Right ventricle myocardium inferior (tissue), 1 donor: ENCODE measurements around the gene COL27A1. TPM values are rescaled to one million over a fixed set of nuclear protein-coding genes. Genes with fewer than 3 reads are reported as not detected.
"Not testable (repeated sequence)": the region's sequence is repeated elsewhere in the genome, so short reads cannot be mapped to it uniquely, and the experiment has no call there.

Experiments used
- ATAC-seq: fragments of 200-7000 bp; cut with Tn5 transposase; one replicate; pipeline ENCODE4 v1.9.1; 2020; ENCODE audit warnings: mild to moderate bottlenecking, moderate library complexity
- DNase-seq: peaks from one replicate; pipeline ENCODE4 v3.0.0; 2021; ENCODE audit errors: missing footprints
- intact Hi-C: fragments of 100-400 bp; cut with DNase I; formaldehyde crosslinking; loops from one replicate; pipeline ENCODE4 v1.11.0; 2022
- total RNA-seq: library from RNA; stranded (reverse); fragmentation: NEBNext Ultra II Directional; extraction: Animal tissue kit (Norgen Biotek cat#: 25700); gene quantifications from one replicate; pipeline ENCODE4 v1.2.1, GENCODE V29; 2021
- donor health status: DM: no; HTN: yes; CAD: no; lungs with severe emphysema.

Gene COL27A1
- total RNA-seq, 1 donor from 2014 or later, result 9.8 TPM

- ATAC-seq, result no peak
- intact Hi-C loops, result loop anchor here (2.0 kb wide), 1 partner anchor 20 kb away; no protein-coding TSS in a partner anchor
- no peak for DNase-seq
Observed at GRCh38 chr9:114176624-114177291, 21.4 kb downstream of the COL27A1 start.

GRCh38 chr9:114177423-114178064 is 22.2 kb downstream of the COL27A1 start:
- DNase-seq, result no peak
- ATAC-seq, result no peak
- intact Hi-C loops, result loop anchor here (2.0 kb wide), 2 partner anchors 21 to 29 kb away; no protein-coding TSS in a partner anchor

GRCh38 chr9:114178076-114178475 is 22.7 kb downstream of the COL27A1 start:
- intact Hi-C loops, result loop anchor here (2.0 kb wide), 1 partner anchor 29 kb away; no protein-coding TSS in a partner anchor
- DNase-seq, result no peak
- no peak for ATAC-seq

GRCh38 chr9:114178756-114179450 is 23.6 kb downstream of the COL27A1 start:
- intact Hi-C loops, result loop anchor here (2.0 kb wide), 1 partner anchor 28 kb away; no protein-coding TSS in a partner anchor

GRCh38 chr9:114179516-114179915 is 24.2 kb downstream of the COL27A1 start:
- ATAC-seq, result no peak
- no peak for DNase-seq
- intact Hi-C loops, result loop anchor here (2.0 kb wide), 1 partner anchor 27 kb away; no protein-coding TSS in a partner anchor

More at GRCh38 chr9:114178756-114179450, 23.6 kb downstream of the COL27A1 start:
- ATAC-seq (peak; percentile 87), DNase-seq (no peak)

- ATAC-seq, result peak; percentile 52
- DNase-seq, result no peak
- intact Hi-C loops, result no loop called here
Observed at GRCh38 chr9:114180696-114181606, 25.6 kb downstream of the COL27A1 start.

- no peak for DNase-seq
- ATAC-seq, result peak; percentile 45
- intact Hi-C loops, result no loop called here
Observed at GRCh38 chr9:114181607-114182409, 26.5 kb downstream of the COL27A1 start.

- no peak for ATAC-seq
- intact Hi-C loops, result no loop called here
- no peak for DNase-seq
Observed at GRCh38 chr9:114183006-114183405, 27.7 kb downstream of the COL27A1 start.

GRCh38 chr9:114184071-114184470 is 28.7 kb downstream of the COL27A1 start:
- intact Hi-C loops, result no loop called here
- ATAC-seq, result no peak
- no peak for DNase-seq

- DNase-seq (no peak), ATAC-seq (no peak)
- intact Hi-C loops, result no loop called here
Observed at GRCh38 chr9:114184866-114185265, 29.5 kb downstream of the COL27A1 start.

GRCh38 chr9:114185570-114186490 is 30.5 kb downstream of the COL27A1 start:
- intact Hi-C loops, result no loop called here
- peak; percentile 27 for DNase-seq
- no peak for ATAC-seq

- intact Hi-C loops, result no loop called here
- DNase-seq, result no peak
Observed at GRCh38 chr9:114186605-114187289, 31.4 kb downstream of the COL27A1 start.

GRCh38 chr9:114187827-114188226 is 32.5 kb downstream of the COL27A1 start:
- DNase-seq (no peak), ATAC-seq (no peak)
- intact Hi-C loops, result no loop called here

More at GRCh38 chr9:114186605-114187289, 31.4 kb downstream of the COL27A1 start:
- ATAC-seq, result no peak

GRCh38 chr9:114189823-114190562 is 34.7 kb downstream of the COL27A1 start:
- DNase-seq, result no peak
- intact Hi-C loops, result no loop called here
- ATAC-seq, result no peak

- ATAC-seq, result no peak
- no peak for DNase-seq
Observed at GRCh38 chr9:114190563-114190905, 35.2 kb downstream of the COL27A1 start.

GRCh38 chr9:114191402-114191801 is 36.1 kb downstream of the COL27A1 start:
- DNase-seq, ATAC-seq, intact Hi-C loops: not testable (repeated sequence)

More at GRCh38 chr9:114190563-114190905, 35.2 kb downstream of the COL27A1 start:
- intact Hi-C loops, result no loop called here
